HEK293T (cell line): ENCODE results near the gene XPO4.

Experiments used
- ARNT ChIP-seq: fragments of 450-650 bp; IDR thresholded peaks from 2 replicates; pipeline ENCODE4 v1.6.1; 2017; ENCODE audit warnings: mild to moderate bottlenecking
- BHLHE40 ChIP-seq: fragments of 450-650 bp; IDR thresholded peaks from 2 replicates; pipeline ENCODE4 v1.6.1; 2016; ENCODE audit warnings: mild to moderate bottlenecking, moderate library complexity, borderline replicate concordance
- CTBP1 ChIP-seq: fragments of 450-650 bp; IDR thresholded peaks from 2 replicates; pipeline ENCODE4 v1.6.1; 2016; ENCODE audit warnings: borderline replicate concordance
- ELF4 ChIP-seq: fragments of 450-650 bp; IDR thresholded peaks from 2 replicates; pipeline ENCODE4 v1.6.1; 2017; ENCODE audit warnings: antibody characterized with exemption
- FOXA1 ChIP-seq: fragments of 450-650 bp; IDR thresholded peaks from 2 replicates; pipeline ENCODE4 v1.6.1; 2016; ENCODE audit warnings: mild to moderate bottlenecking
- FOXM1 ChIP-seq: fragments of 450-650 bp; IDR thresholded peaks from 2 replicates; pipeline ENCODE4 v1.6.1; 2017; ENCODE audit warnings: mild to moderate bottlenecking, borderline replicate concordance
- HDGF ChIP-seq: fragments of 450-650 bp; IDR thresholded peaks from 2 replicates; pipeline ENCODE4 v1.6.1; 2017; ENCODE audit warnings: antibody characterized with exemption, borderline replicate concordance
- LEF1 ChIP-seq: fragments of 450-650 bp; IDR thresholded peaks from 2 replicates; pipeline ENCODE4 v1.6.1; 2017; ENCODE audit warnings: mild to moderate bottlenecking, borderline replicate concordance
- NFRKB ChIP-seq: fragments of 450-650 bp; IDR thresholded peaks from 2 replicates; pipeline ENCODE4 v1.6.1; 2016; ENCODE audit warnings: mild to moderate bottlenecking, moderate library complexity
- PKNOX1 ChIP-seq: fragments of 450-650 bp; IDR thresholded peaks from 2 replicates; pipeline ENCODE4 v1.6.1; 2016
- SP1 ChIP-seq: fragments of 450-650 bp; IDR thresholded peaks from 2 replicates; pipeline ENCODE4 v1.6.1; 2017
- SUZ12 ChIP-seq: fragments of 450-650 bp; IDR thresholded peaks from 2 replicates; pipeline ENCODE4 v1.6.1; 2016; ENCODE audit warnings: mild to moderate bottlenecking
- TARDBP ChIP-seq: fragments of 450-650 bp; IDR thresholded peaks from 2 replicates; pipeline ENCODE4 v1.6.1; 2016
- ZNF384 ChIP-seq: fragments of 450-650 bp; IDR thresholded peaks from 2 replicates; pipeline ENCODE4 v1.6.1; 2016

- TF ChIP-seq NFRKB: no peak
- no peak for TF ChIP-seq FOXM1
- no peak for TF ChIP-seq ZNF384
- no peak for TF ChIP-seq FOXA1
- TF ChIP-seq HDGF: no peak
- TF ChIP-seq SP1: no peak
- TF ChIP-seq TARDBP: no peak
- no peak for TF ChIP-seq ELF4
- no peak for TF ChIP-seq CTBP1
- no peak for TF ChIP-seq PKNOX1
- no peak for TF ChIP-seq BHLHE40
- no peak for TF ChIP-seq SUZ12
- no peak for TF ChIP-seq LEF1
- no peak for TF ChIP-seq ARNT
Measured at GRCh38 chr13:20799726-20800416, 102.7 kb downstream of the XPO4 start.
